ENCODE results near the gene ZC2HC1B. TPM values are rescaled to one million over a fixed set of nuclear protein-coding genes. Genes with fewer than 3 reads are reported as not detected.

ZC2HC1B gene
- total and polyA plus RNA-seq, 3 experiments from 2014 or later = not detected

- Histone ChIP-seq H3K27me3 (ENCODE audit: insufficient read depth, low read length, poor library complexity, severe bottlenecking) (no peaks in the 10 kb centered on the region), H3K4me1 (ENCODE audit: insufficient read depth, low read length) (no peaks in the 10 kb centered on the region), H3K36me3 (ENCODE audit: insufficient read depth, low read length) (no peaks in the 10 kb centered on the region), H3K27ac (ENCODE audit: low read depth, low read length) (no peak overlapping the region), H3K4me3 (ENCODE audit: low read length) (no peak overlapping the region), H3K9me3 (ENCODE audit: low read length) (no peaks in the 10 kb centered on the region)
- POLR2A ChIA-PET = no interaction called here
- Mint-ChIP-seq H3K9me3 (peaks cover 0 to 1% (median 0%) of the 10 kb centered on the region in 5 donors), H3K27me3 (no peaks in the 10 kb centered on the region), H3K36me3 (no peaks in the 10 kb centered on the region), H3K4me1 (no peaks in the 10 kb centered on the region), H3K4me3 (no peak overlapping the region), H3K27ac (no peak overlapping the region)
- no peak for DNase-seq
- CTCF ChIA-PET = no interaction called here
Measured at GRCh38 chr6:143982968-143983367, 118.7 kb downstream of the ZC2HC1B start.

GRCh38 chr6:143984666-143985065, 120.4 kb downstream of the ZC2HC1B start:
- Mint-ChIP-seq H3K36me3 (peaks cover 0 to 3% (median 0%) of the 10 kb centered on the region in 3 donors), H3K9me3 (peaks cover 0 to 1% (median 0%) of the 10 kb centered on the region in 5 donors), H3K4me3 (no peak overlapping the region), H3K4me1 (no peaks in the 10 kb centered on the region), H3K27ac (no peak overlapping the region), H3K27me3 (peaks cover 0 to 3% of the 10 kb centered on the region in 2 donors)
- POLR2A ChIA-PET = no interaction called here
- DNase-seq = no peak
- no peaks in the 10 kb centered on the region for H3K27me3 ChIP-seq (ENCODE audit: insufficient read depth, low read length, poor library complexity, severe bottlenecking)
- no peak overlapping the region for H3K27ac ChIP-seq (ENCODE audit: low read depth, low read length)
- no peaks in the 10 kb centered on the region for H3K9me3 ChIP-seq (ENCODE audit: low read length)
- H3K4me1 ChIP-seq (ENCODE audit: insufficient read depth, low read length) = no peaks in the 10 kb centered on the region
- CTCF ChIA-PET = no interaction called here
- H3K36me3 ChIP-seq (ENCODE audit: insufficient read depth, low read length) = no peaks in the 10 kb centered on the region
- no peak overlapping the region for H3K4me3 ChIP-seq (ENCODE audit: low read length)

- Mint-ChIP-seq H3K27ac (no peak overlapping the region), H3K36me3 (peaks cover 0 to 3% (median 0%) of the 10 kb centered on the region in 3 donors), H3K4me1 (no peaks in the 10 kb centered on the region), H3K27me3 (peaks cover 4 to 7% of the 10 kb centered on the region in 2 donors), H3K9me3 (peaks cover 0 to 1% (median 0%) of the 10 kb centered on the region in 5 donors), H3K4me3 (no peak overlapping the region)
- CTCF ChIA-PET = interaction anchor here (0.9 kb wide), 1 partner anchor 9 kb away, joined by 3 read pairs; no protein-coding TSS in a partner anchor
- POLR2A ChIA-PET = no interaction called here
- H3K27ac ChIP-seq (ENCODE audit: low read depth, low read length) = no peak overlapping the region
- H3K27me3 ChIP-seq (ENCODE audit: insufficient read depth, low read length, poor library complexity, severe bottlenecking) = no peaks in the 10 kb centered on the region
- no peaks in the 10 kb centered on the region for H3K4me1 ChIP-seq (ENCODE audit: insufficient read depth, low read length)
- H3K36me3 ChIP-seq (ENCODE audit: insufficient read depth, low read length) = no peaks in the 10 kb centered on the region
- H3K4me3 ChIP-seq (ENCODE audit: low read length) = no peak overlapping the region
- no peak for DNase-seq
- H3K9me3 ChIP-seq (ENCODE audit: low read length) = no peaks in the 10 kb centered on the region
Measured at GRCh38 chr6:143986463-143987065, 122.3 kb downstream of the ZC2HC1B start.

Other genes starting within 250 kb of the ZC2HC1B start
- 10 to 100 TPM; 27.8 to 29.1 TPM for gene PHACTR2, start 186.5 kb upstream of the ZC2HC1B start, total RNA-seq
- 42.1 TPM for gene PHACTR2, start 186.5 kb upstream of the ZC2HC1B start, polyA plus RNA-seq
- 10 to 100 TPM; 61.6 to 64.2 TPM for gene LTV1, start 21.1 kb upstream of the ZC2HC1B start, total RNA-seq
- gene LTV1, start 21.1 kb upstream of the ZC2HC1B start, polyA plus RNA-seq = 24.9 TPM
- gene PLAGL1, start 143.8 kb downstream of the ZC2HC1B start, total RNA-seq = 10 to 100 TPM; 17.8 to 18.8 TPM
- 2.3 TPM for gene PLAGL1, start 143.8 kb downstream of the ZC2HC1B start, polyA plus RNA-seq
- 100 to 1,000 TPM; 265 TPM for gene SF3B5, start 231.1 kb downstream of the ZC2HC1B start, total RNA-seq
- 390 TPM for gene SF3B5, start 231.1 kb downstream of the ZC2HC1B start, polyA plus RNA-seq